ENCODE data around the gene KEAP1. TPM values are rescaled to one million over a fixed set of nuclear protein-coding genes. Genes with fewer than 3 reads are reported as not detected.
"Not testable (repeated sequence)": the region's sequence is repeated elsewhere in the genome, so short reads cannot be mapped to it uniquely, and the experiment has no call there.

KEAP1 gene
- 10 to 100 TPM; 65.2 to 70.7 TPM for total RNA-seq

DNA sequence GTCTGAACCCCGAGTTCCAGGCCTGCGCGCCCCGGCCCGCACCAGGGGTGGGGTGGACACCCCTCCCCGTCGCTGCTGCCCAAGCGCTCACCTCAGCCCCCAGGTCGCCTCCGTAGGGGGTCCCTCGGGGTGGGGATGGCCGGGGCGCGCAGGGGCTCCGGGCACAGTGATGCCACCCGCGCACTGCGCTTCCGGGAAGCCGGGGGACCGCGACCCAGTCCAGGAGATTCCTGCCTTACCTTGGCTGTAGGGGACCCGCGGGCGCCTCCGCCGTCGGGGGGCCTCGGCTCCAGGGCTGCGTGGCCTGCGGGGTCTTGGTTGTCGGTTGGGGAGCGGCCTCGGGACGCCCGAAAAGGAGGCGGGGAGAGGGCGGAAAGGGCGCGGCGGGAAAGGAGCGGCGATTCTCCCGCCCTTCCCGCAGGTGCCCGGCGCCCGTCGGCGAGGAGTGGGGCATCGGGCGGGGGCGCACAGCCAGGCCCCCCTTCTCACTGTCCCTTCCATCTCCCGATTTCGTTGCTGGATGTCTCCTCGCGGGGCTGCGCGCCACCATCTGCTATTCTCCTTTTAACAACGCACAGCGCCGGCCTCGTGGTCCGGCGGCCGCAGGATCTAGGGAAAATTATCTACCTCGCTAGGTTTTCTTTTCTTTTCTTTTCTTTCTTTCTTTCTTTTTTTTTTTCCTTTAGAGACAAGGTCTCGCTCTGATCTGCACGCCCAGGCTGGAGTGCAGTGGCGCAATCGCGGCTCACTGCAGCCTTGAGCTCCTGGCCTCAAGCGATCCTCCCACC is at the start of gene KEAP1:
KEAP1 (minus strand) TSS at position 355 of the 788 bp plus-strand sequence. CDS start 3,323 bp downstream, outside the sequence.
- Mint-ChIP-seq H3K36me3 (ENCODE audit: insufficient read depth in 2 of 2) (peaks cover 9 to 10% of the 10 kb centered on the region in 2 donors), H3K27me3 (ENCODE audit: low read depth) (no peaks in the 10 kb centered on the region), H3K4me1 (ENCODE audit: low read depth) (peaks cover 43% of the 10 kb centered on the region), H3K27ac (peak within 1 kb of the TSS; percentile 98), H3K4me3 (peak within 1 kb of the TSS; percentile 96 to 97), H3K9me3 (no peaks in the 10 kb centered on the region)
- ATAC-seq (replicated peaks in 1 of 2) (peak in 1 of 2 donors; percentile 39), DNase-seq (peak; percentile 41 to 60)

DNA sequence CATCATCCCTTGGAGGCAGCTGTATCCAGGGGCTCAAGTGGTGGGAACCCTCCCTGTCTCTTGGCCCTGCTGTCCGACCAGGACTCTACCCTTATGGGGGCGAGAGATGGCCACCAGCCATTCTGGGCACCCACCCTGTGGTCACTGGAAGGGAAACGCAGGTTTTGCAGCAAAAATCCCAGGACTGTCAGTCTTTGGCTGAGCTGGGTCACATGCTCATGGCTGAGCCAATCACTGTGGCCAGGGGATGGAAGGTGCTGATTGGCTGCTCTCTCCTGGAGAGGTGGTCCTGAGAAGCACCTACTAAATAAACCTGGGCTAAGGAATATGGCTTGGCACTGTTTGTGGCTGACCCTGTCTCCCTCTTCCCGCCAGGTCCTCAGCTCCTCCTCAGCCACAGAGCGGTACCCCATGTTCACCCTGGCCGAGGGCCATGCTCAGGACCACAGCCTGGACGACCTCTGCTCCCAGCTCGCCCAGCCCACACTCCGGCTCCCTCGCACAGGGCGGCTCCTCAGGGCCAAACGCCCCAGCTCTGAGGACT is 49.4 kb upstream of the KEAP1 start:
- ATAC-seq (replicated peaks in 1 of 2) (no peak), DNase-seq (no peak)
- Mint-ChIP-seq H3K27ac (peak overlapping the region; percentile 33), H3K27me3 (ENCODE audit: low read depth) (no peaks in the 10 kb centered on the region), H3K9me3 (no peaks in the 10 kb centered on the region), H3K36me3 (ENCODE audit: insufficient read depth in 2 of 2) (peaks cover 8 to 25% of the 10 kb centered on the region in 2 donors), H3K4me1 (ENCODE audit: low read depth) (peaks cover 29% of the 10 kb centered on the region), H3K4me3 (peak overlapping the region in 1 of 2 donors; percentile 81)

DNA sequence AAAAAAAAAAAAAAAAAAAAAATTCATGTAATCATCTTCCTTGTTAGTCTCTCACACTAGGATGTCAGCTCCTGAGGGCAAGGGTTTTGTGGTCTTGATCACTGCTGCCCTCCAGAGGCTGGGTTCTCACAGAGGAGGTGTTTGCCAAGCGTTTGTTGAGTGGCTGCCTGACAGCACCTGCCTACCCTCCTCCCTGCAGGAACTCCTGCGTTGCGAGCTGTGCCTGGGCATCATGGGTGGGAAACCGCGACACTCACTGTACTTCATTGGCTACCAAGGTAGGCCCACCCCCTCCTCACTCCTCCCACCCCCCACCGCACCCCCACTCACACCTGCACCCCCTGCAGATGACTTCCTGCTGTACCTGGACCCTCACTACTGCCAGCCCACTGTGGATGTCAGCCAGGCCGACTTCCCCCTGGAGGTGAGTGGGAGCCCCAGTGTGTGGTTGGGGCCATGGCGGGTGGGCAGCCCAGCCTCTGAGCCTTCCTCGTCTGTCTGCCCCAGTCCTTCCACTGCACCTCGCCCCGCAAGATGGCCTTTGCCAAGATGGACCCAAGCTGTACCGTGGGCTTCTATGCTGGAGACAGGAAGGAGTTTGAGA is 48.6 kb upstream of the KEAP1 start:
- peaks cover 29% of the 10 kb centered on the region for H3K4me1 Mint-ChIP-seq (ENCODE audit: low read depth)
- DNase-seq, result peak; percentile 43 to 55
- H3K4me3 Mint-ChIP-seq, result peak overlapping the region in 1 of 2 donors; percentile 45
- H3K27me3 Mint-ChIP-seq (ENCODE audit: low read depth), result no peaks in the 10 kb centered on the region
- H3K27ac Mint-ChIP-seq, result no peak overlapping the region
- no peaks in the 10 kb centered on the region for H3K9me3 Mint-ChIP-seq
- ATAC-seq (replicated peaks in 1 of 2), result peak in 1 of 2 donors; percentile 16
- H3K36me3 Mint-ChIP-seq (ENCODE audit: insufficient read depth in 2 of 2), result peaks cover 8 to 23% of the 10 kb centered on the region in 2 donors

DNA sequence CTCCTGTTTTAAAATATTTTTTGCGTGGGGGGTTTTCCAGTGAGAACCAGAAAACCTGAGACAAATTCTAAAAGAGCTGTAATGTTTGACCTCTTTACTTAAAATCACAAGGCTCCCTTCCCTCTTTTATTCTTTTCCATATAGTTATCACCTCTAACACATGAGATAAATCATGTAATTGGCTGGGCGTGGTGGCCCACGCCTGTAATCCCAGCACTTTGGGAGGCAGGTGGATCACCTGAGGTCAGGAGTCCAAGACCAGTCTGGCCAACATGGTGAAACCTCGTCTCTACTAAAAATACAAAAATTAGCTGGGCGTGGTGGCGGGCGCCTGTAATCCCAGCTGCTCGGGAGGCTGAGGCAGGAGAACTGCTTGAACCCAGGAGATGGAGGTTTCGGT is 47.9 kb upstream of the KEAP1 start:
- Mint-ChIP-seq H3K4me1 (ENCODE audit: low read depth) (peaks cover 29% of the 10 kb centered on the region), H3K27ac (peak overlapping the region; percentile 18), H3K36me3 (ENCODE audit: insufficient read depth in 2 of 2) (peaks cover 8 to 23% of the 10 kb centered on the region in 2 donors)
- not testable (repeated sequence) for H3K27me3 Mint-ChIP-seq (ENCODE audit: low read depth); DNase-seq; H3K4me3 Mint-ChIP-seq; H3K9me3 Mint-ChIP-seq; ATAC-seq (replicated peaks in 1 of 2)

DNA sequence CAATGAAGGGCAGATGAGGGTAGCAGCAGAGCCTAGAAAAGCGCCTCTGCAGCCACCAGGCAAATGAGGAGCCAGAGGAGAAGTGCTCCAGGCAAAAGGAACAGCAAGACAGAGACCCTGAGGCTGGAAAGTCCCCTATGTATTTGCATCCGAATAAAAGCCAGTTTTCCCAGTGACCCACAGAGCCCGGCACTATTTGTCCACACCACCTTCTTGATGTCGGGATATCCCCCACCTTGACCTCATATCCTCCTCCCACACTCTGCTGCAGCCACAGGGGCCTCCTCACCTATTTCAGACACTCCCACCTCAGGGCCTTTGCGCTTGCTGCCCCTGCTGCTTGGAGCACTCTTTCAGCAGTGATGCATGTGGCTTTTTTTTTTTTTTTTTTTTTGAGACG is 47.2 kb upstream of the KEAP1 start:
- no peaks in the 10 kb centered on the region for H3K27me3 Mint-ChIP-seq (ENCODE audit: low read depth)
- DNase-seq (no peak), ATAC-seq (replicated peaks in 1 of 2) (no peak)
- H3K4me3 Mint-ChIP-seq, result no peak overlapping the region
- H3K9me3 Mint-ChIP-seq, result no peaks in the 10 kb centered on the region
- peaks cover 33% of the 10 kb centered on the region for H3K4me1 Mint-ChIP-seq (ENCODE audit: low read depth)
- H3K27ac Mint-ChIP-seq, result peak overlapping the region; percentile 18
- H3K36me3 Mint-ChIP-seq (ENCODE audit: insufficient read depth in 2 of 2), result peaks cover 5 to 23% of the 10 kb centered on the region in 2 donors

DNA sequence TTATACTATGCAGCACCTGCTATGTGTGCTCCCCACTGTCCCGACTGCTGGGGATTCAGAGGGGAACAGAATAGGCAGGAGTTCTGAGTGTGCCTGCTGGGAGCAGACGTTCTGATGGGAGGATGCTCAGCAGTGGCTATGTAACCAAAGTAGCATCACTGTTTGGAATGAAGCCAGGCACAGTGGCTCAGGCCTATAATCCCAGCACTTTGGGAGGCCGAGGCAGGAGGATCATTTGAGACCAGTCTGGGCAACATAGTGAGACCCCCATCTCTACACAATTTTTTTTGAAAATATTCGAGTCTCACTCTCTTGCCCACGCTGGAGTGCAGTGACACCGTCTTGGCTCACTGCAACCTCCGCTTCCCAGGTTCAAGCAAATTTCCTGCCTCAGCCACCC is 46.6 kb upstream of the KEAP1 start:
- ATAC-seq (replicated peaks in 1 of 2), result no peak
- H3K27ac Mint-ChIP-seq, result no peak overlapping the region
- DNase-seq, result no peak
- peaks cover 35% of the 10 kb centered on the region for H3K4me1 Mint-ChIP-seq (ENCODE audit: low read depth)
- no peak overlapping the region for H3K4me3 Mint-ChIP-seq
- peaks cover 5 to 23% of the 10 kb centered on the region in 2 donors for H3K36me3 Mint-ChIP-seq (ENCODE audit: insufficient read depth in 2 of 2)
- H3K27me3 Mint-ChIP-seq (ENCODE audit: low read depth), result no peaks in the 10 kb centered on the region
- no peaks in the 10 kb centered on the region for H3K9me3 Mint-ChIP-seq

DNA sequence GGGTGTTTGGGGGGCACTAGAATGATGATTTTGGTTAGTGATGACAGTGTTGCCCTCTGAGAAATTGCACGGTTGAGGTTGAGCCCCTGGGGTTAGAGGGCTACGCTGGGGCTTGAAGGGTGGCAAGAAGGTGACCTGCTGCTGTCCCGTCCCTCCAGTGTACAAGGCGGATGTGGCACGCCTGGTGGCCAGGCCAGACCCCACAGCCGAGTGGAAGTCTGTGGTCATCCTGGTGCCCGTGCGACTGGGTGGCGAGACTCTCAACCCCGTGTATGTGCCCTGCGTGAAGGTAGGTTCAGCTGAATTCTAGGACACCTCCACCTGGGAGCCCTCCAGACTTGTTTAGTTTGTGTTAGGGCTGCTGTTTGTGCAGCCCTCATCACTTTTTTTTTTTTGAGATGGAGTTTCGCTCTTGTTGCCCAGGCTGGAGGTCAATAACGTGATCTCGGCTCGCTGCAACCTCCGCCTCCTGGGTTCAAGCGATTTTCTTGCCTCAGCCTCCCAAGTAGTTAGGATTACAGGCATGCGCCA is 45.7 kb upstream of the KEAP1 start:
- peaks cover 5 to 23% of the 10 kb centered on the region in 2 donors for H3K36me3 Mint-ChIP-seq (ENCODE audit: insufficient read depth in 2 of 2)
- H3K4me1 Mint-ChIP-seq (ENCODE audit: low read depth), result peaks cover 31% of the 10 kb centered on the region
- no peak overlapping the region for H3K4me3 Mint-ChIP-seq
- H3K9me3 Mint-ChIP-seq, result no peaks in the 10 kb centered on the region
- H3K27ac Mint-ChIP-seq, result no peak overlapping the region
- no peak for ATAC-seq (replicated peaks in 1 of 2)
- DNase-seq, result no peak
- no peaks in the 10 kb centered on the region for H3K27me3 Mint-ChIP-seq (ENCODE audit: low read depth)

DNA sequence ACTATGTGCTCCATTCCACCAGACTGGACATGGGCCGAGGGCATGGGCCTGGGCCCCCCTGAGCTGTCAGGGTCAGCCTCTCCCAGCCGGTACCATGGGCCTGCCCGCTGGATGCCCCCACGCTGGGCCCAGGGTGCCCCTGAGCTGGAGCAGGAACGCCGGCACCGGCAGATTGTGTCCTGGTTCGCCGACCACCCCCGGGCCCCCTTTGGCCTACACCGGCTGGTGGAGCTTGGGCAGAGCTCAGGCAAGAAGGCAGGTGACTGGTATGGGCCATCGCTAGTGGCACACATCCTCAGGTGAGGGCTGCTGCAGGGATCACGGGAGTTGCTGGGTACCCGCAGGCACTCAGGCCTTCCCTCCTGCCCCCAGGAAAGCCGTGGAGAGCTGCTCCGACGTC is 43.7 kb upstream of the KEAP1 start:
- ATAC-seq (replicated peaks in 1 of 2) (no peak), DNase-seq (no peak)
- H3K9me3 Mint-ChIP-seq, result no peaks in the 10 kb centered on the region
- H3K4me3 Mint-ChIP-seq, result no peak overlapping the region
- H3K27me3 Mint-ChIP-seq (ENCODE audit: low read depth), result no peaks in the 10 kb centered on the region
- peaks cover 0 to 11% of the 10 kb centered on the region in 2 donors for H3K36me3 Mint-ChIP-seq (ENCODE audit: insufficient read depth in 2 of 2)
- H3K27ac Mint-ChIP-seq, result no peak overlapping the region
- H3K4me1 Mint-ChIP-seq (ENCODE audit: low read depth), result peaks cover 17% of the 10 kb centered on the region

DNA sequence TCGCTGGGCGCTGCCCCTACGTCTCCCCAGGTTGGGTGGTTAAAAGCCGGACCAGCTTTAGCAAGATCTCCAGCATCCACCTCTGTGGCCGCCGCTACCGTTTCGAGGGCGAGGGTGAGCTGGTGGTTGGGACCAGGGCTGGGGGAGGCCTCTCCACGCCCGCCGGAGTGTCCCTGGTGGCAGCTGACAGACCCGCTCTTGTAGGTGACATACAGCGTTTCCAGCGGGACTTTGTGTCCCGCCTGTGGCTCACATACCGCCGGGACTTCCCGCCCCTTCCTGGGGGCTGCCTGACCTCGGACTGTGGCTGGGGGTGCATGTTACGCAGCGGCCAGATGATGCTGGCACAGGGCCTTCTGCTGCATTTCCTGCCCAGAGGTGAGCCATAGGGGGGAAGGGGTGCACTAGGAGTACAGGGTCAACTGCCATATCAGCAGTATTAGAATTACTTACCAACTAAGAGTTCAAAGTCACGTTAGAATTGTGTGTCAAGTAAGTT is 41.6 kb upstream of the KEAP1 start:
- DNase-seq, result no peak
- Mint-ChIP-seq H3K36me3 (ENCODE audit: insufficient read depth in 2 of 2) (peaks cover 0 to 1% of the 10 kb centered on the region in 2 donors), H3K27me3 (ENCODE audit: low read depth) (peaks cover 10% of the 10 kb centered on the region), H3K4me3 (peak overlapping the region; percentile 91), H3K9me3 (no peaks in the 10 kb centered on the region), H3K4me1 (ENCODE audit: low read depth) (peaks cover 17% of the 10 kb centered on the region), H3K27ac (peak overlapping the region; percentile 85)
- ATAC-seq (replicated peaks in 1 of 2), result no peak

DNA sequence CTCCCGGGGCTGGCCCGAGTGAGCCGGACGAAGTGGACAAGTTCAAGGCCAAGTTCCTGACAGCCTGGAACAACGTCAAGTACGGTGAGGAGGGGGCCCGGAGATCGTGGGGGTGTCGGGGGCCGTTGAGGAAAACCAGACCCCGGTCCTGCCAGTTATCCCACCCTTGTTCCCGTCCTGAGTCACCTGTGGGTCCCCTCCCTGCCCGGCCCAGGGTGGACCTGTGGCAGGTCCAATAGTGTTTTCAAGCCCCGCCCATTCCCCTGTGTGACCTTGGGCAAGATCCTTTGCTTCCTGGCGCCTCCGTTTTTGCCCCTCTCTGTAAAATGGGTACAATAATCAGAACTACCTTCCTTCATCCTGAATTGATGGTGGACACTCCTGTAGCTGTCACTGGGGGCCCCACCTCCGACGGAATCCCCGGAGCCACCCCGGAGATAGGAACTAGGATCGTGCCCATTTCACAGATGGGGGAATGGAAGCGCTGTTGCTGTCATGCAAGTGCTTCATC is 41.1 kb upstream of the KEAP1 start:
- Mint-ChIP-seq H3K27ac (peak overlapping the region; percentile 85), H3K27me3 (ENCODE audit: low read depth) (peaks cover 13% of the 10 kb centered on the region), H3K9me3 (no peaks in the 10 kb centered on the region), H3K4me1 (ENCODE audit: low read depth) (peaks cover 17% of the 10 kb centered on the region), H3K4me3 (peak overlapping the region; percentile 91), H3K36me3 (ENCODE audit: insufficient read depth in 2 of 2) (peaks cover 0 to 1% of the 10 kb centered on the region in 2 donors)
- ATAC-seq (replicated peaks in 1 of 2) (peak; percentile 23 to 45), DNase-seq (peak; percentile 30 to 34)

DNA sequence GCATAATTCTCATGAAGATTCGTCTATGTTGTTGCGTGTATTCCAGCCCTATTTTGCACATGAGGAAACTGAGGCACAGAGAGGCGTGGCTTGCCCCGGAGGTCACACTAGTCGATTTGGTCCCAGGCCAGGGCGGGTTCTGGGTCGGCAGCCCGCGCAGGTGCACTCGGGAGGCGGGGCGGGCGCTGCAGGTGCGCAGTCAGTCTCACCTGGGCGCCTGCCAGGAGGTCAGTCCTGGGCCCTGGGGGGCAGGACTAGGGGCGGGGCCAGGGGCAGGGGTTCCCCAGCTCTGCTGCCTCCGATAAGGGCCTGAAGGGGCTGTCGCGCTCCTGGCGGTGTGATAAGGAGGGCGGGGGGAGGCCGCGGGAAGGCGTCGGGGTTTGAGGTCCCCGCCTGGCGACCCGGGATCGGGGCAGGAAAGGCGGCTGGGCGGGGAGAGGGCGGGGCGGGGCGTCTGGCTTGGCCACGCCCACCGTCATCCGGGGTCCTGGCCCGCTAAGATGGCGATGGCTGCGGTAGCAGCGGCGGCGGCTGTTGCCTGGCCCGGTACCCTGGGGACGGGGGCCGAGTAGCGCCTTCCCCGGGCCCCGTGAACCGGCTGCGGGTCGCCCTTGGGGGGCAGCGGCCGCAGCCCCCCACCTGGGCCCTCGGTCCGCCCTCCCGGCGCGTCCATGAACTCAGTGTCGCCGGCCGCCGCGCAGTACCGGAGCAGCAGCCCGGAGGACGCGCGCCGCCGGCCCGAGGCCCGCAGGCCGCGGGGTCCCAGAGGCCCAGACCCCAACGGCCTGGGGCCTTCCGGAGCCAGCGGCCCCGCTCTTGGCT is 40.5 kb upstream of the KEAP1 start, which contains the start of gene ATG4D:
ATG4D (plus strand) TSS at position 485 of the 822 bp plus-strand sequence; CDS start at position 672, 187 bp downstream.
- ATAC-seq (replicated peaks in 1 of 2) (peak; percentile 88 to 91), DNase-seq (peak; percentile 78 to 85)
- Mint-ChIP-seq H3K36me3 (ENCODE audit: insufficient read depth in 2 of 2) (peaks cover 0 to under 1% of the 10 kb centered on the region in 2 donors), H3K27me3 (ENCODE audit: low read depth) (peaks cover 18% of the 10 kb centered on the region), H3K9me3 (no peaks in the 10 kb centered on the region), H3K4me3 (peak within 1 kb of the TSS; percentile 91), H3K4me1 (ENCODE audit: low read depth) (peaks cover 21% of the 10 kb centered on the region), H3K27ac (peak within 1 kb of the TSS; percentile 85)

DNA sequence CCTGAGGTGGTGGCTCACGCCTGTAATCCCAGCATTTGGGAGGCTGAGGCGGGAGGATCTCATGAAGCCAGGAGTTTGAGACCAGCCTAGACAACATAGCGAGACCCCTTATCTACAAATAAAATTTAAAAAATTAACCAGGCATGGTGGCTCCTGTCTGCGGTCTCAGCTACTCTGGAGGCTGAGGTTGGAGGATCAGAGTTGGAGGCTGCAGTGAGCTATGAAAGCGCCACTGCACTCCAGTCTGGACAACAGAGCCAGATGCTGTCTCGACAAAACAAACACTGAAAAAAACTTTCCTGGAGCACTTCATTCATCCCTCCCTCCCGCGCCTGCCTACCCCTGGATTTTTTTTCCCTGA is 39.9 kb upstream of the KEAP1 start:
- Mint-ChIP-seq H3K4me3 (peak overlapping the region; percentile 79 to 82), H3K9me3 (no peaks in the 10 kb centered on the region), H3K27me3 (ENCODE audit: low read depth) (peaks cover 24% of the 10 kb centered on the region), H3K4me1 (ENCODE audit: low read depth) (peaks cover 22% of the 10 kb centered on the region), H3K27ac (peak overlapping the region; percentile 34), H3K36me3 (ENCODE audit: insufficient read depth in 2 of 2) (no peaks in the 10 kb centered on the region)
- DNase-seq (no peak), ATAC-seq (replicated peaks in 1 of 2) (no peak)

All from activated T-cell treated with anti-CD3 and anti-CD28 coated beads, Interleukin-2, amount 50 U/mL, for 72 hours (primary cell).